ENCODE measurements around the gene CELF6.

CELF6 gene

GRCh38 chr15:72237853-72238224 is 82.1 kb downstream of the CELF6 start:
- no peak for TF ChIP-seq CTCF (IDR thresholded peaks at IDR 0.05; ENCODE audit: insufficient read depth, low read depth, low read length, missing control alignments)
- peak; percentile 50 for DNase-seq (ENCODE audit: low read depth)
- no peak overlapping the region for H3K4me3 ChIP-seq (ENCODE audit: low read length)

- DNase-seq (ENCODE audit: low read depth) = peak; percentile 98
- no peak for TF ChIP-seq CTCF (IDR thresholded peaks at IDR 0.05; ENCODE audit: insufficient read depth, low read depth, low read length, missing control alignments)
- peak overlapping the region; percentile 16 for H3K4me3 ChIP-seq (ENCODE audit: low read length)
Measured at GRCh38 chr15:72237029-72237852, 82.7 kb downstream of the CELF6 start.

GRCh38 chr15:72236381-72237003 is 83.5 kb downstream of the CELF6 start:
- DNase-seq (ENCODE audit: low read depth) = no peak
- no peak for TF ChIP-seq CTCF (IDR thresholded peaks at IDR 0.05; ENCODE audit: insufficient read depth, low read depth, low read length, missing control alignments)
- no peak overlapping the region for H3K4me3 ChIP-seq (ENCODE audit: low read length)

GRCh38 chr15:72235298-72235697 is 84.7 kb downstream of the CELF6 start:
- no peak for TF ChIP-seq CTCF (IDR thresholded peaks at IDR 0.05; ENCODE audit: insufficient read depth, low read depth, low read length, missing control alignments)
- H3K4me3 ChIP-seq (ENCODE audit: low read length) = no peak overlapping the region
- no peak for DNase-seq (ENCODE audit: low read depth)
